GM21717 (cell line): ENCODE measurements around the gene AIF1L.
"Not testable (repeated sequence)": the region's sequence is repeated elsewhere in the genome, so short reads cannot be mapped to it uniquely, and the experiment has no call there.

Experiments used
- ATAC-seq: cut with Tn5 transposase; IDR thresholded peaks from one replicate; pipeline ENCODE4 v1.9.1; 2021; ENCODE audit warnings: mild to moderate bottlenecking, moderate library complexity; ENCODE audit not compliant: unreplicated experiment

AIF1L gene

GRCh38 chr9:131097948-131098278 is 1.6 kb downstream of the AIF1L start:
- no peak for ATAC-seq

- no peak for ATAC-seq
Observed at GRCh38 chr9:131098391-131099101, 2.2 kb downstream of the AIF1L start.

GRCh38 chr9:131099102-131099606 is 2.8 kb downstream of the AIF1L start:
- no peak for ATAC-seq

GRCh38 chr9:131099845-131100244 is 3.5 kb downstream of the AIF1L start:
- not testable (repeated sequence) for ATAC-seq

GRCh38 chr9:131100445-131100844 is 4.1 kb downstream of the AIF1L start:
- ATAC-seq = no peak

GRCh38 chr9:131101207-131101964 is 5.1 kb downstream of the AIF1L start:
- ATAC-seq = no peak

- no peak for ATAC-seq
Observed at GRCh38 chr9:131103024-131103423, 6.7 kb downstream of the AIF1L start.

GRCh38 chr9:131103535-131103934 is 7.2 kb downstream of the AIF1L start:
- ATAC-seq = no peak

GRCh38 chr9:131104016-131104740 is 7.8 kb downstream of the AIF1L start:
- ATAC-seq = no peak

- ATAC-seq = no peak
Observed at GRCh38 chr9:131105952-131106351, 9.6 kb downstream of the AIF1L start.

GRCh38 chr9:131107760-131108159 is 11.4 kb downstream of the AIF1L start:
- no peak for ATAC-seq

- ATAC-seq = no peak
Observed at GRCh38 chr9:131111186-131111853, 15.0 kb downstream of the AIF1L start.

- no peak for ATAC-seq
Observed at GRCh38 chr9:131111854-131112311, 15.6 kb downstream of the AIF1L start.

GRCh38 chr9:131112374-131113154 is 16.2 kb downstream of the AIF1L start:
- ATAC-seq = no peak

- no peak for ATAC-seq
Observed at GRCh38 chr9:131113655-131114054, 17.3 kb downstream of the AIF1L start.

GRCh38 chr9:131114084-131114535 is 17.8 kb downstream of the AIF1L start:
- ATAC-seq = no peak

GRCh38 chr9:131115360-131115742 is 19.0 kb downstream of the AIF1L start:
- not testable (repeated sequence) for ATAC-seq

- no peak for ATAC-seq
Observed at GRCh38 chr9:131116281-131117120, 20.2 kb downstream of the AIF1L start.

- no peak for ATAC-seq
Observed at GRCh38 chr9:131117121-131117761, 20.9 kb downstream of the AIF1L start.
